CD1c-positive myeloid dendritic cell (primary cell): ENCODE results near the gene MAD1L1.

ENCODE experiments used
- DNase-seq: peaks from one replicate; pipeline ENCODE4 v3.0.0-alpha.2; 2016; ENCODE audit errors: extremely low spot score

Gene MAD1L1

GRCh38 chr7:2141021-2141410 lies 91.7 kb downstream of the MAD1L1 start:
- no peak for DNase-seq

- DNase-seq = no peak
Measured at GRCh38 chr7:2140216-2141020, 92.3 kb downstream of the MAD1L1 start.

DNA sequence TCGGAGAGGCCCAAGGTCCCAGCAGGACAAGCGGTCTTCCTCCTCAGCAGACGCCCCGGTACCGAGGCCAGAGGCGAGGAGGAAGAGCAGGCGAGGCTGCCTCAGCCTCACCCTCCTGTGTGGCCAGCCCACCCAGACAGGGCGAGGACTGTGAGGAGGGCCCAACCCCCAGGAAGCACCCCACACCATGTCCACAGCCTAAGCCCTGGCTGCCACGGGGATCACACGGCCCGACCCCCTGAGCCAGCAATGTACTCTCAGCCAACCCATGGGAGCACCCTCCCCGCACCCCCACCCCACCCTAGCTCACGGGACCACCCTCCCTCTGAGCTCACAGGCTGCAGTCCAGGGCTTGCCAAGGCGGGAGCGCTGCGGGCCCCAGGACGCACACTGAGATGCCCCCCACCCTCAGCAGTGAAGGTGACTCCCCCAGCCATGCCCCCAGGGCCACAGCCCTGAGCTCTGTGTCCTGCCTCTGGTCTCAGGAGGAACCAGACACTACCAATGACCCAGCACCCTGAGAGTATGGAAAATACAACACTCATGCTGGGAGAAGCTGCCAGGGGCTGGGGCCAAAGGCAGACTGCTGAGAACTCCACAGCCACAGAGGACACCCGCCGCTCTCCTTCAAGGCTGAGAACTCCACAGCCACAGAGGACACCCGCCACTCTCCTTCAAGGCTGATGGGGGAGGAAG lies 93.6 kb downstream of the MAD1L1 start:
- DNase-seq = no peak

DNA sequence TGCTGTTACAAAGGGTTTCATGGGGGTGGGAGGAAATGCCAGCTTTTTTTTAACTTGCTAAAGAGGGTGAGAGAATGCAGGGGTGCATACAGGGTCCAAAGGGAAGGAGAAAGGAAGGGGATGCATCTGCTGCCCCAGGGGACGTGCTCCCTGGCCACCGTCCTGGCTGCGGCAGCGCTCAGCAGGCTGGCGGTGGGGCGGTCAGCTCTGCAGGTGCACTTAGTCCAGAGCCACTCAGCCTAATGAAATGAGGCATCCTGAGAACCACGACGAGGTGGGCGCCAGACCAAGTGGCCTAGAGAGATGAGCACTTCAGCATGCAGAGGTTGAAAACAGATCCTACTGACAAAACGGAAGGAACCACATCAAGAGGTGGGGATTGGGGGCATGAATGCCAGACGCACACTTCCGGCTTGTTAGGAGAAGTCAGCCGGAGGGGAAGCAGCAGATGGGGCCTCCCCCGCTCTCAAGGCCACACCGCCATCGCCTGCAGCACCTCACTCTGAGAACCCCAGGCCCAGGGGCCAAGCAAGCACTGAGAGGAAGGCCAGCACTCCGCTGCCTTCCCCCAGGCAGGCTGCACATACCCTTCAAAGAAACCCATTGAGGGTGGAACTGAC lies 94.5 kb downstream of the MAD1L1 start:
- DNase-seq = peak; percentile 71

DNA sequence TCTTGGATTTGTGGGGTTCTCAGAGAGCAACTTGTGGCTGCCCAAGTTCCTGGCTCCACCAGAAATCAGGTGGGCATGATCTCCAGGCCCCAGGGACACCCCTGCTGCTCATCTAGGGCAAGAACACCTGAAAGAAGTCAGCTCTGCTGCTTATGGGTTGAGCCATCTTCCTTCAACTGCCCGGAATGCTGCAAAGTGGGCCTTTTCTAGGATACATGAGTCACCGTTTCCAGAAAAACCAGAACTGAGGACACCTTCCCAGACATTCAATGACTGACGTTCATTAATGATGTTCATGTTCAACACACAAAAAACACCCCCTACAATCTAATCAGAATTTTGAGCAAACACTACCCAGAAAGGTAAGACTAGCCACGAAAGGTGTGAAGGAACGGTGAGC lies 98.0 kb downstream of the MAD1L1 start:
- DNase-seq = no peak

DNA sequence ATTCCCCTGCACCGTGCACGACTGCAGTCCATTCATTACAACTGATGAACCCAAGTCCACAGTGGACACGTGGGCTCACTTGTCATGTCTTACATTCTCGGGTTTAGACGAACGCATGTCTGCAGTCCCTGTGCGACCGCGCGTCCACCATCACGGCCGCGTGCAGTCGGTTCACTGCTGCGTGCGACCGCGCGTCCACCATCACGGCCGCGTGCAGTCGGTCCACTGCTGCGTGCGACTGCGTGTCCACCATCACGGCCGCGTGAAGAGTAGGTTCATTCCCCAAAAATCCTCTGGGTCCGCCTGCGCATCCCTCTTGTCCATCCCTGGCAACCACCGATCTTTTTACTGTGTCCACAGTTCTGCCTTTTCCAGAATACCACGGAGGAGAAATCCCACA lies 100.5 kb downstream of the MAD1L1 start:
- no peak for DNase-seq

DNA sequence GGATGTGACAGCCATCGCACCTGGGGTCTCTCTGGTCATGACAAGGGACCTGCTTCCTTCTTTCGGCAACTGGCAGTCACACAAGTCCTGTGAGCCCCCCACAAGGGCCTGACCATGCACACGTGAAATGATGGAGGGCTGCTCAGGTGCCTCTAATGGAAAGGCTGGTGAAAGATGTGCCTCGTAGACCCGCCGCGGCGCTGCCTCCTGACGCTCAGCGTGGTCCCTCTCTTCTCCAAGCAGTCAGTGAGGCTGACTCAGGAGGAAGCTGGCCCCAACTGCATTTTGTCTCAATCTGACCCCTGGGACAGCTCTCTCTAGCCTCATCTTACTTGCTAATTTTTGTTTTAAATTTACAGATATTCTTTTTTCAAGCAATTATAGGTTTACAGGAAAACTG lies 100.9 kb downstream of the MAD1L1 start:
- no peak for DNase-seq

DNA sequence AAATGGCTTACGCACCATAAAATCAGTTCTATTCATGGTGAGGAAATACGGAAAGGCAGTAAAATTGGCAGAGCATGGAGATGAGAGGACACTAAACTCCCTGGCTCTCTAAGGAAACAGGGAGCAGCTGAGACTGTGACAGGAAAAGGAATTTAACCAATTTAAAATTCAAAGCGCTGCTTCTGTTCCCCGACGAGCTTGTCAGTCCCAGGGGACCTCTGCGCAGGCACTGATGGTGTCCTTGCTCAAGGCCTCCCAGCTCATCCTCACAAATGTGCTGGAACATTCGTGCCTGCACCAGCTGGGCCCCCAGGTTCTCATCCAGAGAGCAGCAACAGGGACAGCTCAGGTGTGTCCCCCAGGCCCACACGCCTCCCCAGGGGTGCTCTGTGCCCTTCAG lies 101.4 kb downstream of the MAD1L1 start:
- no peak for DNase-seq

DNA sequence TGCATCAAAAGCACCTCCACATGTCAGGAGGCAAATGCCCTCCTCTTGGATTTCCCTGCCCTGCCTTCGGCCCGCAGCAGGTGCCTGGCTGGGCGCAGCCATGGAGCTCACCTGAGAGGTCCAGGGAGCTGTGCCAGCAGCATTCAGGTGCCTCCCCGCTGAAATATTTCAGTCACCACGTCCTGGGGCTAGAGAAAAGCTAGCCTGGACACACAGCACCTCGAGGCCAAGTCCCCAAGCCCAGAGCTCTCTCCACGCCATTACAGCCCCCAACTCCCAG lies 102.7 kb downstream of the MAD1L1 start:
- no peak for DNase-seq

GRCh38 chr7:2129323-2130095 lies 103.2 kb downstream of the MAD1L1 start:
- DNase-seq = no peak

DNA sequence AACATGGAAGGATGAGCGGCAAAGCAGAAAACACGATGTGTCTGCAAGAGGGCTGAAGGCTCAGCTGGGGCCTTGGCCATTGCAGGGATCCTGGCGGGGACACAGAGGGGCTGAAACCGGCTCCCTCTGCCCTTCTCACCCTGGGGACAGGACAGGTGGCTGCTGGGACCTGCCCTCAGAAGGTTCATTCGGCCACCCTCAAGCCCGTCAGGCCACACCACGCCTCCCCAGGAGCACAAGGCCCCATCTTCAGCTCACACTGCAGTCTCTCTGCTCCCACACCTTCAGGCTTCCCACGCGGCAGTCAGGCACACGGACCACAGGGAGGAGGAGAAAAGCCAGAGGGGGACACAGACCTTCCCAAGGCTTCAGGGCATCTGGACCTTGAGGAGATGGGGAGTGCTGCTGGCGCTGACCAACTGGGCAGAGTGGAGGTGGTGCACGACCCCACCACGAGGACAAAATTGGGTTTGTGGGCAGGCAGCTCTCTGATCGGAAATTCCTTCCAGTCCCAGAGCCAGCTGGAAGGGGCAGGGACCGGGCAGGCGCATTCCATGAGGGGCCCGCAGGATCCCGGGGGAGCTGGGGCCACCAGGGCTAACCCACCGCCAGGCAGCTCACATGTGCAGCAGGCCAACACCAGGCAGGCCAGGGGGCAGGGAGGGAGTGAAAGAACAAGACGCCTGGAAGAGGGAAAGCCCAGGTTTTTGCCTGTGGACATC lies 104.0 kb downstream of the MAD1L1 start:
- no peak for DNase-seq

DNA sequence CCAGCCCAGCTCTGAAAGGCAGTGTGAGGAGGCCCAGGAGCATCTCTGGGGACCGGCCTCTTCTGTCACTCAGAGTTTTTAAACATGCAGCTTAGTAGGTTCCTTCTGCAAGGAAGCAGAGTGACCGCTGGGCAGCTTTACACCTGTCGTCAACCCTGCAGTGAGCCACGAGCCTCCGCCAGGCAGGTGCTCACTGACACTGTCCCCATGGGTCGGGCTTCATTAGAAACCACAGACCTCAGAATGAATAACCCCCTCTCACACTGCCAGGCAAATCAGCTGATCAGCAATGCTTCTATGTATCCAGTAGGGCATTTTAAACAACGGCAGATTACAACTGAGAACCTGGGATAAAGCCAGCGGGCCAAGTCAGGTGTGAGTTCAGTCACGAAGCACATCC lies 106.1 kb downstream of the MAD1L1 start:
- no peak for DNase-seq

- no peak for DNase-seq
Measured at GRCh38 chr7:2125931-2126330, 106.8 kb downstream of the MAD1L1 start.

- no peak for DNase-seq
Measured at GRCh38 chr7:2124604-2125345, 108.0 kb downstream of the MAD1L1 start.

- no peak for DNase-seq
Measured at GRCh38 chr7:2123916-2124315, 108.8 kb downstream of the MAD1L1 start.

GRCh38 chr7:2123360-2123759 lies 109.4 kb downstream of the MAD1L1 start:
- no peak for DNase-seq

DNA sequence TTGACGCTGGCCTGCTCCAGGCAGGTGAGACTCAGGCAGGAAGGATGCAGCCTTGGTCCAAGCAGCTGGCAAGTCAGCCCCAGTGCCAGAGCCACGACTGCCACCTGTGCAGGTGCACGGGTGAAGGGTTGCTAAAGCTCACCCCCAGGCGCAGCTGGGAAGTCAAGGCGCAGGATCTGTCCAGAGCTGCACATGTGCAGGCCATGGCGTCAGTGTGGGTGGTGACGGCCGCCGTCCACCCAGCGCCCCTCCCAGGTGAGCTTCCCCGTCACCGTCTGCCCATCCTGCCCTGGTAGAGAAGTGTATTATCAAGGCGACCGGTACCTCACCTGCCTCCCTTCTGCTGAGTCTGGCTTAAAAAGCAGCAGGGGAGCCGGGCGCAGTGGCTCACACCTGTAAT lies 110.1 kb downstream of the MAD1L1 start:
- DNase-seq = no peak

GRCh38 chr7:2120841-2121830 lies 111.6 kb downstream of the MAD1L1 start:
- no peak for DNase-seq

DNA sequence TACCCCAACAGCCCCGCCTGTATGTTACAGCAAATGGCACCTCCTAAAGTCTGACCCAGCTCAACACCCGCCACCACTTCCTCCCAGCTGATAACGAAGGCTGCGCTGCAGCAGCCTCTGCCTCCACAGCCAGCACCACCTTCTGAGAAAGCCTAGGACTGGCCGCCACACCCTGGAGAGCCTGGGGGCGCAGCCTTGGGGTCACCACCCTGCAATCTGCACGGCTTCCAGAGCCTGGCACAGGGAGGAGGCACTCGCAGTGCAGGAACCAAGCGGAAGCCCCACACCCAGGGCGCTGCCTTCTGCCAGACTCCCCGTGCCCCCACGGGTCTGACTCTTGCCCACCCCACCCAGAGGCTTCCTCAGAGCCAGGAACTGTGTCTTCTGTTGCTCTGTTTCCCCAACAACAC lies 112.5 kb downstream of the MAD1L1 start:
- DNase-seq = no peak

DNA sequence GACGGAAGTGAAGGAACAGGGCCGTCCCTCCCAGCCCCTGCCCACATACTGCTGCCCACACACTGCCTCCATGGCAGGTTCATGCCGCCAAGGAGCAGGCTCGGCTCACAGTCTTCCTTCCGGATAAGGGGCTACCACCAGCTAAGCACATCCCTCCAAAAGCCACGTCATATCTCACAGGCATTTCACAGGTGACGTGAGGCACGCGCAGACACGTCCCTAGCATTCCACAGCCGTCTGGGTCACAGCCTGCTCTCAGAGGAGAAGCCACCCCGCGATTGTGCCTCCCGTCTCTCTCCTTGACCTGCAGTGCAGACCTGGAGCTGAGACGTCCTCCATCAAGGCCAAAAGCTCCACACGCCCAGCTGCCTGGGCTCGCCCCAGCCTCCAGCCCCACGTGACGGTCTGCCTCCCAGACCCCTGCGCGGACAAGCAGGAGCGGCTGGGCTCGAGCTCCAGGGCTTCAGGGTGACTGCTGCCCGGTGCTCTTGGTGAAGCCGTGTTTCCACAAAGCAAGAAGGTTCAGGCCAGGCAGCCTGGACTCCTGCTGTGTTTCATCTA lies 114.0 kb downstream of the MAD1L1 start:
- no peak for DNase-seq
